Psoas muscle (tissue), 8 donors: Measurements from ENCODE around the gene DRAXIN. TPM values are rescaled to one million over a fixed set of nuclear protein-coding genes. Genes with fewer than 3 reads are reported as not detected.

ENCODE experiments used
- ATAC-seq, 4 donors: fragments of 200-7000 bp; cut with Tn5 transposase; one replicate each; pipeline ENCODE4 v1.9.1; 2020; ENCODE audit warnings: moderate library complexity in 3 of 4, mild to moderate bottlenecking in 2 of 4
- DNase-seq, 2 donors: peaks; one replicate each; pipeline ENCODE4 v3.0.0-alpha.2; 2020
- H3K27ac ChIP-seq: fragments of 200-600 bp; one replicate; pipeline ENCODE4 v1.8.0; 2022
- H3K27me3 ChIP-seq, 3 donors: fragments of 200-600 bp in 1 of 3; one replicate each; pipeline versions ENCODE4 v1.6.1 to v1.8.0; 2013 to 2022; ENCODE audit warnings: low read length in 2 of 3, mild to moderate bottlenecking in 2 of 3, moderate library complexity in 1 of 3; ENCODE audit not compliant: insufficient read depth in 3 of 3
- H3K36me3 ChIP-seq, 2 donors: fragments of 200-600 bp in 1 of 2; one replicate each; pipeline versions ENCODE4 v1.6.1 to v1.8.0; 2013 to 2022; ENCODE audit warnings: low read depth in 1 of 2, mild to moderate bottlenecking in 1 of 2, moderate library complexity in 1 of 2; ENCODE audit not compliant: insufficient read depth in 1 of 2
- H3K4me1 ChIP-seq: fragments of 200-600 bp; one replicate; pipeline ENCODE4 v1.8.0; 2022
- H3K4me3 ChIP-seq: fragments of 200-600 bp; one replicate; pipeline ENCODE4 v1.8.0; 2022; ENCODE audit warnings: mild to moderate bottlenecking
- H3K9me3 ChIP-seq: fragments of 200-600 bp; one replicate; pipeline ENCODE4 v1.8.0; 2022
- CTCF ChIP-seq: fragments of 200-600 bp; IDR thresholded peaks from one replicate; pipeline ENCODE4 v1.8.0; 2022; ENCODE audit warnings: antibody characterized with exemption
- WGBS, 3 donors: extraction: QIAGEN DNeasy Blood & Tissue Kit; methylation state at CpG; one replicate each; pipeline versions ENCODE4 v1.1.6 to v1.1.7; 2013; 5-methylcytosine and 5-hydroxymethylcytosine counted together
- intact Hi-C, 2 donors: fragments of 100-400 bp; cut with DNase I; formaldehyde crosslinking; loops; one replicate each; pipeline versions ENCODE4 v1.11.0 to v1.14.2; 2022
- polyA plus RNA-seq, 3 donors: library from polyadenylated mRNA; stranded (reverse); fragments of 200-250 nt; gene quantifications; one replicate each; pipeline ENCODE4 v1.2.3, GENCODE V29; 2013
- total RNA-seq, 4 donors: library from RNA; stranded (reverse); fragmentation: NEBNext Ultra II Directional in 2 of 4; extraction: Animal tissue kit (Norgen Biotek cat#: 25700) in 2 of 4; gene quantifications; one replicate each; pipeline versions ENCODE4 v1.2.1 to v1.2.4, GENCODE V29; 2021 to 2023
- donor health status: healthy with polysubstance abuse.
- donor health status: DM: no; HTN: no; CAD: no; lungs with moderate emphysema.
- donor health status: Bipolar disorder and iron deficiency.
- donor health status: healthy.
- donor health status: DM: yes; HTN: yes; CAD: no.
- donor health status: DM: no; HTN: no; CAD: no.
- donor health status: DM: no; HTN: no; CAD: no.
- donor health status: DM: yes; HTN: yes; CAD: no.

Gene DRAXIN
- total and polyA plus RNA-seq, 7 donors = 0.01 to 0.65 (median 0.04) TPM; not detected in 4

GRCh38 chr1:11684070-11684469, 7.4 kb upstream of the DRAXIN start:
- DNase-seq = no peak
- H3K27me3 ChIP-seq = no peaks in the 10 kb centered on the region
- no peaks in the 10 kb centered on the region for H3K36me3 ChIP-seq
- ATAC-seq = no peak
- intact Hi-C loops = no loop called here
- no peak overlapping the region for H3K27ac ChIP-seq
- TF ChIP-seq CTCF = no peak
- H3K9me3 ChIP-seq = no peaks in the 10 kb centered on the region
- peaks cover 7% of the 10 kb centered on the region for H3K4me1 ChIP-seq
- WGBS, 3 donors = 60 to 75% (median 61%) methylated on average over 7 of the region's 7 CpGs
- H3K4me3 ChIP-seq = no peak overlapping the region

- Histone ChIP-seq H3K9me3 (no peaks in the 10 kb centered on the region), H3K27me3 (peaks cover 0 to 10% (median 0%) of the 10 kb centered on the region in 3 donors), H3K4me3 (no peak overlapping the region), H3K36me3 (no peaks in the 10 kb centered on the region), H3K27ac (no peak overlapping the region), H3K4me1 (no peaks in the 10 kb centered on the region)
- no peak for DNase-seq
- WGBS, 3 donors = 90% methylated on average over 7 of the region's 7 CpGs
- no peak for TF ChIP-seq CTCF
- ATAC-seq = no peak
- intact Hi-C loops = no loop called here
These were observed 6.2 kb upstream of the DRAXIN start for GRCh38 chr1:11685210-11685752.

GRCh38 chr1:11688506-11688905, 3.0 kb upstream of the DRAXIN start:
- Histone ChIP-seq H3K4me3 (no peak overlapping the region), H3K4me1 (no peaks in the 10 kb centered on the region), H3K9me3 (no peaks in the 10 kb centered on the region), H3K36me3 (no peaks in the 10 kb centered on the region), H3K27ac (no peak overlapping the region), H3K27me3 (peaks cover 0 to 40% (median 23%) of the 10 kb centered on the region in 3 donors)
- DNase-seq (no peak), ATAC-seq (no peak)
- 91 to 99% (median 96%) methylated on average over 4 of the region's 4 CpGs for WGBS, 3 donors
- intact Hi-C loops = no loop called here
- no peak for TF ChIP-seq CTCF

GRCh38 chr1:11690397-11691301, 861 bp upstream of the DRAXIN start:
- ATAC-seq = no peak
- TF ChIP-seq CTCF = no peak
- Histone ChIP-seq H3K27me3 (peaks cover 0 to 50% (median 23%) of the 10 kb centered on the region in 3 donors), H3K4me1 (no peaks in the 10 kb centered on the region), H3K36me3 (no peaks in the 10 kb centered on the region), H3K4me3 (peak overlapping the region; percentile 55), H3K27ac (no peak overlapping the region), H3K9me3 (no peaks in the 10 kb centered on the region)
- no peak for DNase-seq
- WGBS, 3 donors = 7 to 8% (median 7%) methylated on average over 58 to 64 of the region's 64 CpGs
- intact Hi-C loops = no loop called here
